ENCODE data around the gene LCLAT1. TPM values are rescaled to one million over a fixed set of nuclear protein-coding genes. Genes with fewer than 3 reads are reported as not detected.

The LCLAT1 gene
- total and polyA plus RNA-seq, 4 donors = 2.4 to 14.6 (median 10.7) TPM

GRCh38 chr2:30625701-30626100 is 178.7 kb downstream of the LCLAT1 start (continued):
- no peak for TF ChIP-seq CTCF (IDR thresholded peaks at IDR 0.05; ENCODE audit: low read depth, low read length, missing input control)
- TF ChIP-seq SP1 (IDR thresholded peaks at IDR 0.05) = no peak
- TF ChIP-seq GABPA (IDR thresholded peaks at IDR 0.05 in 1 of 2, conservative IDR thresholded peaks at IDR 0.05 in 1 of 2) = no peak
- no peak for TF ChIP-seq HNF4G (IDR thresholded peaks at IDR 0.05)
- no peak for TF ChIP-seq EGR1 (IDR thresholded peaks at IDR 0.05; ENCODE audit: low read depth in 2 of 2)
- no peak for TF ChIP-seq JUND (IDR thresholded peaks at IDR 0.05)
- no peak for TF ChIP-seq FOXA1 (IDR thresholded peaks at IDR 0.05)
- TF ChIP-seq HNF4A (conservative IDR thresholded peaks at IDR 0.05) = no peak
- no peak for TF ChIP-seq NR2F2 (IDR thresholded peaks at IDR 0.05)

DNA sequence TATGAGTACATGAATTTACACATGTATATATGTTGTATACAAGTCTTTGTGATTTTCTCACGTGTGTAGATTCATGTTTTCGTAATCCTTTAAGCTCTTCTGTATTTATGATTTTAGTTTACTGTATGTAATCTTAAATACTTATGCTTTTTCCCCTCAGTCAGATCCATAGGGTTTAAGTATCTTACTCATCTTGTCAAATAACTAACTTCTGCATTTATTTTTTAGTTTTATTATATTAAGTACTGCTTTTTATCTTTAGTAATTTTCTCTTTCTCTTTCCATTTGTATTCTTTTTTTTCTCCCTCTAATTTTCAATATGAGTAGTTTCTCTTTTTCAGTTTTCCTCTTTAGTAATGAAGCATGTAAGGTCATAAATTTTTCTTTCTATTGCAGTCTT is 179.4 kb downstream of the LCLAT1 start:
- Histone ChIP-seq H3K9ac (ENCODE audit: low read depth in 1 of 2, low read length in 2 of 2) (no peak overlapping the region), H3K36me3 (ENCODE audit: control insufficient read depth in 4 of 4, insufficient read depth in 3 of 4, low read depth in 1 of 4, low read length in 3 of 4) (no peaks in the 10 kb centered on the region), H3K4me1 (ENCODE audit: control insufficient read depth in 4 of 4, insufficient read depth in 4 of 4, low read length in 3 of 4) (no peaks in the 10 kb centered on the region), H3K27me3 (ENCODE audit: control insufficient read depth in 4 of 4, insufficient read depth in 4 of 4, low read length in 3 of 4) (no peaks in the 10 kb centered on the region), H3K27ac (ENCODE audit: low read depth in 1 of 2, low read length in 2 of 2) (no peak overlapping the region), H3K4me3 (ENCODE audit: low read depth in 1 of 3, low read length in 3 of 3) (no peak overlapping the region), H3K9me3 (ENCODE audit: control insufficient read depth in 4 of 4, low read length in 3 of 4) (no peaks in the 10 kb centered on the region)
- WGBS = 95% methylated on average over 2 of the region's 2 CpGs
- TF ChIP-seq ZBTB33 (IDR thresholded peaks at IDR 0.05) (no peak), NR2F2 (IDR thresholded peaks at IDR 0.05) (no peak), YY1 (IDR thresholded peaks at IDR 0.05) (no peak), FOXA1 (IDR thresholded peaks at IDR 0.05) (no peak), SP1 (IDR thresholded peaks at IDR 0.05) (no peak), REST (IDR thresholded peaks at IDR 0.05) (no peak), ATF3 (IDR thresholded peaks at IDR 0.05) (no peak), TAF1 (conservative IDR thresholded peaks at IDR 0.05) (no peak), FOXA2 (IDR thresholded peaks at IDR 0.05) (no peak), EGR1 (IDR thresholded peaks at IDR 0.05; ENCODE audit: low read depth in 2 of 2) (no peak), HNF4A (conservative IDR thresholded peaks at IDR 0.05) (no peak), CTCF (IDR thresholded peaks at IDR 0.05; ENCODE audit: low read depth, low read length, missing input control) (no peak), HNF4G (IDR thresholded peaks at IDR 0.05) (no peak)
- TF ChIP-seq, protein P1, sequence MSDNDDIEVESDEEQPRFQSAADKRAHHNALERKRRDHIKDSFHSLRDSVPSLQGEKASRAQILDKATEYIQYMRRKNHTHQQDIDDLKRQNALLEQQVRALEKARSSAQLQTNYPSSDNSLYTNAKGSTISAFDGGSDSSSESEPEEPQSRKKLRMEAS (IDR thresholded peaks at IDR 0.05) = no peak
- no peak for DNase-seq (ENCODE audit: low spot score)
